ENCODE data around the gene AMZ1. TPM values are rescaled to one million over a fixed set of nuclear protein-coding genes. Genes with fewer than 3 reads are reported as not detected.

The AMZ1 gene
- total and polyA plus RNA-seq, 10 donors = 0.20 to 3.4 (median 1.6) TPM

GRCh38 chr7:2730846-2731770, 43.1 kb downstream of the AMZ1 start:
- H3K9me3 ChIP-seq = peaks cover 0 to 5% (median 0%) of the 10 kb centered on the region in 8 donors
- intact Hi-C loops (cut with DNase I; ENCODE audit: low total_unique reads) = no loop called here
- peaks cover 25 to 76% (median 48%) of the 10 kb centered on the region in 6 donors for H3K4me1 ChIP-seq
- peak in 1 of 3 donors; percentile 9 for TF ChIP-seq POLR2AphosphoS5 (IDR thresholded peaks at IDR 0.05)
- no peak for TF ChIP-seq POLR2A (IDR thresholded peaks at IDR 0.05)
- peaks cover 0 to 55% (median 20%) of the 10 kb centered on the region in 6 donors for H3K36me3 ChIP-seq
- H3K27ac ChIP-seq = no peak overlapping the region
- no peak overlapping the region for H3K4me3 ChIP-seq
- H3K27me3 ChIP-seq (replicated peaks in 1 of 7) = no peaks in the 10 kb centered on the region
- DNase-seq = peak; percentile 51
- 93 to 97% (median 94%) methylated on average over 40 to 45 of the region's 45 CpGs for WGBS, 5 donors

- H3K4me3 ChIP-seq = no peak overlapping the region
- TF ChIP-seq POLR2A (IDR thresholded peaks at IDR 0.05) (no peak), CTCF (IDR thresholded peaks at IDR 0.05 in 8 of 11, conservative IDR thresholded peaks at IDR 0.05 in 3 of 11) (no peak), POLR2AphosphoS5 (IDR thresholded peaks at IDR 0.05) (no peak)
- intact Hi-C loops (cut with DNase I; ENCODE audit: low total_unique reads) = no loop called here
- 93 to 96% (median 95%) methylated on average over 9 of the region's 9 CpGs for WGBS, 5 donors
- peaks cover 0 to 42% (median 16%) of the 10 kb centered on the region in 6 donors for H3K36me3 ChIP-seq
- peaks cover 0 to 5% (median 0%) of the 10 kb centered on the region in 8 donors for H3K9me3 ChIP-seq
- no peaks in the 10 kb centered on the region for H3K27me3 ChIP-seq (replicated peaks in 1 of 7)
- H3K27ac ChIP-seq = peak overlapping the region in 3 of 8 donors; percentile 68 to 75 (median 70)
- peak; percentile 21 for DNase-seq
- H3K4me1 ChIP-seq = peaks cover 26 to 89% (median 55%) of the 10 kb centered on the region in 6 donors
Measured at GRCh38 chr7:2732388-2732787, 44.4 kb downstream of the AMZ1 start.

GRCh38 chr7:2732959-2733584, 45.1 kb downstream of the AMZ1 start:
- 47 to 57% (median 51%) methylated on average over 18 of the region's 18 CpGs for WGBS, 5 donors
- H3K4me3 ChIP-seq = no peak overlapping the region
- H3K9me3 ChIP-seq = peaks cover 0 to 5% (median 0%) of the 10 kb centered on the region in 8 donors
- peak; percentile 67 for DNase-seq
- H3K27ac ChIP-seq = peak overlapping the region in 6 of 8 donors; percentile 30 to 75 (median 66)
- TF ChIP-seq POLR2A (IDR thresholded peaks at IDR 0.05) (no peak), POLR2AphosphoS5 (IDR thresholded peaks at IDR 0.05) (peak in 2 of 3 donors; percentile 66 to 75)
- no peaks in the 10 kb centered on the region for H3K27me3 ChIP-seq (replicated peaks in 1 of 7)
- H3K36me3 ChIP-seq = peaks cover 0 to 38% (median 16%) of the 10 kb centered on the region in 6 donors
- intact Hi-C loops (cut with DNase I; ENCODE audit: low total_unique reads) = no loop called here
- H3K4me1 ChIP-seq = peaks cover 26 to 90% (median 55%) of the 10 kb centered on the region in 6 donors

GRCh38 chr7:2734084-2734686, 46.2 kb downstream of the AMZ1 start:
- no peaks in the 10 kb centered on the region for H3K27me3 ChIP-seq (replicated peaks in 1 of 7)
- WGBS, 5 donors = 48 to 70% (median 56%) methylated on average over 24 of the region's 24 CpGs
- intact Hi-C loops (cut with DNase I; ENCODE audit: low total_unique reads) = no loop called here
- peaks cover 0 to 5% (median 0%) of the 10 kb centered on the region in 8 donors for H3K9me3 ChIP-seq
- peak; percentile 62 for DNase-seq
- TF ChIP-seq POLR2AphosphoS5 (IDR thresholded peaks at IDR 0.05) (no peak), POLR2A (IDR thresholded peaks at IDR 0.05) (no peak), CTCF (IDR thresholded peaks at IDR 0.05 in 8 of 11, conservative IDR thresholded peaks at IDR 0.05 in 3 of 11) (no peak)
- H3K36me3 ChIP-seq = peaks cover 0 to 38% (median 16%) of the 10 kb centered on the region in 6 donors
- H3K4me3 ChIP-seq = peak overlapping the region in 1 of 8 donors; percentile 37
- H3K27ac ChIP-seq = peak overlapping the region in 7 of 8 donors; percentile 29 to 75 (median 67)
- peaks cover 22 to 90% (median 52%) of the 10 kb centered on the region in 6 donors for H3K4me1 ChIP-seq

All from spleen (tissue), 11 donors.